ENCODE results near the gene SMPD3. TPM values are rescaled to one million over a fixed set of nuclear protein-coding genes. Genes with fewer than 3 reads are reported as not detected.

The SMPD3 gene
- total and polyA plus RNA-seq, 2 of the 4 experiments (the other 2 are of a cell fraction), result not detected

DNA sequence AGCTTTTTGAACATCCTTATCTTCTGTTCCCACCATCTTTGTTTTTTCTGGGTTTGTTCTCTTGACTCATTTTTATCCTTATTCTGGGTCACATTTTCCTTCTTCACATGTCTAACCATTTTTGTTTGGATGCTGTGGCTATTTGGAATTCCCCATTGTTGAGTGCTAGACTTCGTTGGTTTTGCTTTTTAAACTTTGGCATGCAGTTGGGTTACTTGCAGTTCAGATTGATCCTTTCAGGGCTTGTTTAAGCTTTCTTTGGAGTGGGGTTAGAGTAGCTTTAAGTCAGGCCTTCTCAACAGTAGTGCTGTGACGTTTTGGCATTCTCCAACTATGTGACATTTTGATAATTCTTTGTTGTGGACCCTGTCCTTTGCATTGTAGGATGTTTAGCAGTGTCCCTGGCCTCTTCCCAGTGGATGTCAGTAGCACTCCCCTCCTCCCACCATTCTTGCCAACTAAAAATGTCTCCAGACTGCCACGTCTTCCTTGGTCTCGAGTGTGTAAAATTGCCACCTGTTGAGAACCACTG is 116.4 kb downstream of the SMPD3 start (continued):
- TF ChIP-seq NFE2L2 (IDR thresholded peaks at IDR 0.05; ENCODE audit: low read depth, low read length), result no peak

DNA sequence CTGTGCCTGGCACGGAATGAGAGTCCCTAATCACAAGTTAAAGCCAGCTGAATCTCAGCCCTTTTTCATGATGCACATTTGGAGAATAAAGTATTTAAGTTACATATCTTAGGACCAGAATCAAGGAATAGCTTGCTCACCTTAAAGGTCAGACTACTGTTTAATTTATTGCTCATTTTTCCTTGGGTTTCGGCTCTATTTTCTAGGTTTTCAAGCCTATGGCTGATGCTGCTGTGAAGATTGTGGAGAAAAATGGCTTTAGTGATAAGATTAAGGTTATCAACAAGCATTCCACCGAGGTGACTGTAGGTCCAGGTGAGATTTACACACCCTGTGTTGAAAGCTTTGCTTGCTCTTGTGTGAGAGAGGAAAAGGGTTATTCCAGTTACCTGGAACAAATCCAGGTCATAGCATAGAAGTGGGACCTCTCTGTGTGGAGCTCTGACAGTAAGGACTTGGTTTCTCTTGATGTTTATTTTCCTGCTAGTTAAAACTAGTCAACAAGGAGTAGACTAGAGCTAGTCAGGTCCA is 119.4 kb downstream of the SMPD3 start:
- POLR2A ChIA-PET (ENCODE audit: unreplicated experiment), result no interaction called here
- no TSS peak for BruUV-seq (replicated peaks)
- ATAC-seq (ENCODE audit: low read depth), result no peak
- H3K9ac ChIP-seq (ENCODE audit: low read depth, low read length), result no peak overlapping the region
- no peak overlapping the region for H2AK5ac ChIP-seq (ENCODE audit: low read depth, low read length)
- H4K5ac ChIP-seq (ENCODE audit: low read depth, low read length), result no peak overlapping the region
- dilution Hi-C loops (cut with HindIII; ENCODE audit: low sequenced_read_pairs, unreplicated experiment), result no loop called here
- no peak overlapping the region for H4K8ac ChIP-seq (ENCODE audit: low read depth in 2 of 2, low read length in 2 of 2)
- no CpG with 5 or more reads among the region's 3 CpGs for WGBS, 2 experiments (ENCODE audit: extremely low coverage in 2 of 2, insufficient read length in 1 of 2)
- H2BK15ac ChIP-seq (ENCODE audit: low read depth, low read length), result no peak overlapping the region
- peaks cover 15% of the 10 kb centered on the region for H3K36me3 ChIP-seq (ENCODE audit: control insufficient read depth, insufficient read depth, low read length)
- no peak overlapping the region for H2AK9ac ChIP-seq (replicated peaks; ENCODE audit: low read depth, low read length, poor library complexity)
- no peak overlapping the region for H3K56ac ChIP-seq (ENCODE audit: extremely low read depth, insufficient read depth, low read length)
- CTCF ChIA-PET, result interaction anchor here (0.7 to 2.4 kb wide), 4 partner anchors 16 to 67 kb away, joined by 3 to 10 read pairs (median 4); partner anchors contain the start of gene SLC7A6
- no peaks in the 10 kb centered on the region for H3K27me3 ChIP-seq (ENCODE audit: control insufficient read depth, insufficient read depth, low read length)
- H3K23ac ChIP-seq (ENCODE audit: low read depth, low read length), result no peak overlapping the region
- H2BK5ac ChIP-seq (ENCODE audit: low read depth, low read length, poor library complexity, severe bottlenecking), result no peak overlapping the region
- no peak overlapping the region for H3K4me2 ChIP-seq (ENCODE audit: low read depth, low read length)
- H3K9me1 ChIP-seq (ENCODE audit: insufficient read depth, low read length), result peaks cover 8% of the 10 kb centered on the region
- H3K4ac ChIP-seq (ENCODE audit: low read depth, low read length), result no peak overlapping the region
- peaks cover 0 to 7% of the 10 kb centered on the region in 2 experiments; a peak in 1 of 4 replicates for H3K79me1 ChIP-seq (ENCODE audit: low read depth in 1 of 2, low read length in 2 of 2)
- no peak for DNase-seq
- H3K27ac ChIP-seq (ENCODE audit: insufficient read depth, low read length), result no peak overlapping the region
- peaks cover 6% of the 10 kb centered on the region; the same call in 1 of the 2 replicates for H4K20me1 ChIP-seq (ENCODE audit: insufficient read depth, low read length)
- TF ChIP-seq, protein P1, sequence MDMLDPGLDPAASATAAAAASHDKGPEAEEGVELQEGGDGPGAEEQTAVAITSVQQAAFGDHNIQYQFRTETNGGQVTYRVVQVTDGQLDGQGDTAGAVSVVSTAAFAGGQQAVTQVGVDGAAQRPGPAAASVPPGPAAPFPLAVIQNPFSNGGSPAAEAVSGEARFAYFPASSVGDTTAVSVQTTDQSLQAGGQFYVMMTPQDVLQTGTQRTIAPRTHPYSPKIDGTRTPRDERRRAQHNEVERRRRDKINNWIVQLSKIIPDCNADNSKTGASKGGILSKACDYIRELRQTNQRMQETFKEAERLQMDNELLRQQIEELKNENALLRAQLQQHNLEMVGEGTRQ (IDR thresholded peaks at IDR 0.05; ENCODE audit: low read depth, low read length), result no peak
- TF ChIP-seq RFX5 (IDR thresholded peaks at IDR 0.05; ENCODE audit: low read depth, low read length) (no peak), RCOR1 (IDR thresholded peaks at IDR 0.05; ENCODE audit: insufficient replicate concordance, low read length) (no peak), CEBPB (IDR thresholded peaks at IDR 0.05; ENCODE audit: low read depth, low read length) (no peak), MAFK (IDR thresholded peaks at IDR 0.05; ENCODE audit: low read depth, low read length) (no peak), FOS (IDR thresholded peaks at IDR 0.05; ENCODE audit: low read depth, low read length) (no peak), SMC3 (IDR thresholded peaks at IDR 0.05; ENCODE audit: low read depth, low read length) (no peak), MAZ (IDR thresholded peaks at IDR 0.05; ENCODE audit: borderline replicate concordance, low read depth, low read length) (no peak)
- TF ChIP-seq, protein P2, sequence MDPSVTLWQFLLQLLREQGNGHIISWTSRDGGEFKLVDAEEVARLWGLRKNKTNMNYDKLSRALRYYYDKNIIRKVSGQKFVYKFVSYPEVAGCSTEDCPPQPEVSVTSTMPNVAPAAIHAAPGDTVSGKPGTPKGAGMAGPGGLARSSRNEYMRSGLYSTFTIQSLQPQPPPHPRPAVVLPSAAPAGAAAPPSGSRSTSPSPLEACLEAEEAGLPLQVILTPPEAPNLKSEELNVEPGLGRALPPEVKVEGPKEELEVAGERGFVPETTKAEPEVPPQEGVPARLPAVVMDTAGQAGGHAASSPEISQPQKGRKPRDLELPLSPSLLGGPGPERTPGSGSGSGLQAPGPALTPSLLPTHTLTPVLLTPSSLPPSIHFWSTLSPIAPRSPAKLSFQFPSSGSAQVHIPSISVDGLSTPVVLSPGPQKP (IDR thresholded peaks at IDR 0.05; ENCODE audit: borderline replicate concordance, low read depth, low read length), result no peak
- TF ChIP-seq, protein P3, sequence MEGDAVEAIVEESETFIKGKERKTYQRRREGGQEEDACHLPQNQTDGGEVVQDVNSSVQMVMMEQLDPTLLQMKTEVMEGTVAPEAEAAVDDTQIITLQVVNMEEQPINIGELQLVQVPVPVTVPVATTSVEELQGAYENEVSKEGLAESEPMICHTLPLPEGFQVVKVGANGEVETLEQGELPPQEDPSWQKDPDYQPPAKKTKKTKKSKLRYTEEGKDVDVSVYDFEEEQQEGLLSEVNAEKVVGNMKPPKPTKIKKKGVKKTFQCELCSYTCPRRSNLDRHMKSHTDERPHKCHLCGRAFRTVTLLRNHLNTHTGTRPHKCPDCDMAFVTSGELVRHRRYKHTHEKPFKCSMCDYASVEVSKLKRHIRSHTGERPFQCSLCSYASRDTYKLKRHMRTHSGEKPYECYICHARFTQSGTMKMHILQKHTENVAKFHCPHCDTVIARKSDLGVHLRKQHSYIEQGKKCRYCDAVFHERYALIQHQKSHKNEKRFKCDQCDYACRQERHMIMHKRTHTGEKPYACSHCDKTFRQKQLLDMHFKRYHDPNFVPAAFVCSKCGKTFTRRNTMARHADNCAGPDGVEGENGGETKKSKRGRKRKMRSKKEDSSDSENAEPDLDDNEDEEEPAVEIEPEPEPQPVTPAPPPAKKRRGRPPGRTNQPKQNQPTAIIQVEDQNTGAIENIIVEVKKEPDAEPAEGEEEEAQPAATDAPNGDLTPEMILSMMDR (conservative IDR thresholded peaks at IDR 0.05; ENCODE audit: low read depth, low read length), result no peak
- no peak overlapping the region for H4K91ac ChIP-seq (ENCODE audit: insufficient read depth, low read depth, low read length)
- intact Hi-C loops (cut with micrococcal nuclease), result loop anchor here (1.0 to 10.0 kb wide), 4 partner anchors 18 to 244 kb away; partner anchors contain the start of genes NFATC3, PLA2G15, PRMT7 and SLC7A6OS
- peaks cover 12% of the 10 kb centered on the region for H3K4me1 ChIP-seq (ENCODE audit: control insufficient read depth, insufficient read depth, low read length)
- H2AFZ ChIP-seq (replicated peaks; ENCODE audit: low read length, poor library complexity), result no peak overlapping the region
- no peaks in the 10 kb centered on the region for H3K9me3 ChIP-seq (ENCODE audit: control insufficient read depth, insufficient read depth, low read length)
- no peak overlapping the region for H3K18ac ChIP-seq (ENCODE audit: low read depth, low read length)
- H2BK20ac ChIP-seq (ENCODE audit: low read depth, low read length), result no peak overlapping the region
- in situ Hi-C loops (cut with MboI; ENCODE audit: low sequenced_read_pairs), result loop anchor here (5.0 kb wide), 1 partner anchor 67 kb away; the partner anchor contains the start of gene SLC7A6
- H2BK120ac ChIP-seq (ENCODE audit: low read depth, low read length), result no peak overlapping the region
- H3K14ac ChIP-seq (replicated peaks; ENCODE audit: low read depth, low read length), result no peak overlapping the region
- no peak overlapping the region for H3K4me3 ChIP-seq (ENCODE audit: insufficient read depth, low read depth, low read length)

Measured in IMR-90 (cell line).